Measurements from ENCODE around the gene EML4. TPM values are rescaled to one million over a fixed set of nuclear protein-coding genes. Genes with fewer than 3 reads are reported as not detected.

EML4 gene
- total and polyA plus RNA-seq, 10 donors, result 25.4 to 176 (median 88.2) TPM

GRCh38 chr2:42254186-42254895, 85.2 kb downstream of the EML4 start:
- H3K4me1 ChIP-seq, result peaks cover 16 to 89% (median 43%) of the 10 kb centered on the region in 6 donors
- intact Hi-C loops (cut with DNase I; ENCODE audit: low total_unique reads), result no loop called here
- 79 to 89% (median 86%) methylated on average over 8 of the region's 8 CpGs for WGBS, 5 donors
- H3K36me3 ChIP-seq, result peaks cover 0 to 38% (median 14%) of the 10 kb centered on the region in 6 donors
- H3K27ac ChIP-seq, result peak overlapping the region in 3 of 8 donors; percentile 13 to 33 (median 24)
- H3K9me3 ChIP-seq, result no peaks in the 10 kb centered on the region
- no peak overlapping the region for H3K4me3 ChIP-seq
- no peaks in the 10 kb centered on the region for H3K27me3 ChIP-seq (replicated peaks in 1 of 7)
- no peak for TF ChIP-seq POLR2A (IDR thresholded peaks at IDR 0.05)
- TF ChIP-seq POLR2AphosphoS5 (IDR thresholded peaks at IDR 0.05), result no peak
- no peak for TF ChIP-seq CTCF (IDR thresholded peaks at IDR 0.05 in 8 of 11, conservative IDR thresholded peaks at IDR 0.05 in 3 of 11)
- no peak for DNase-seq

GRCh38 chr2:42256505-42256904, 87.4 kb downstream of the EML4 start:
- 28 to 49% (median 38%) methylated on average over 2 of the region's 2 CpGs for WGBS, 5 donors
- Histone ChIP-seq H3K4me3 (no peak overlapping the region), H3K4me1 (peaks cover 6 to 67% (median 26%) of the 10 kb centered on the region in 6 donors), H3K27ac (peak overlapping the region in 6 of 8 donors; percentile 35 to 53 (median 50)), H3K9me3 (no peaks in the 10 kb centered on the region), H3K36me3 (peaks cover 0 to 51% (median 16%) of the 10 kb centered on the region in 6 donors), H3K27me3 (replicated peaks in 1 of 7) (no peaks in the 10 kb centered on the region)
- no peak for DNase-seq
- intact Hi-C loops (cut with DNase I; ENCODE audit: low total_unique reads), result no loop called here
- TF ChIP-seq CTCF (IDR thresholded peaks at IDR 0.05 in 8 of 11, conservative IDR thresholded peaks at IDR 0.05 in 3 of 11) (no peak), POLR2AphosphoS5 (IDR thresholded peaks at IDR 0.05) (no peak), POLR2A (IDR thresholded peaks at IDR 0.05) (no peak)

GRCh38 chr2:42261518-42262195, 92.5 kb downstream of the EML4 start:
- DNase-seq, result no peak
- peaks cover 0 to 93% (median 40%) of the 10 kb centered on the region in 6 donors for H3K36me3 ChIP-seq
- peaks cover 0 to 20% (median 6%) of the 10 kb centered on the region in 6 donors for H3K4me1 ChIP-seq
- intact Hi-C loops (cut with DNase I; ENCODE audit: low total_unique reads), result no loop called here
- no peaks in the 10 kb centered on the region for H3K27me3 ChIP-seq (replicated peaks in 1 of 7)
- no peak overlapping the region for H3K27ac ChIP-seq
- no peak overlapping the region for H3K4me3 ChIP-seq
- TF ChIP-seq CTCF (IDR thresholded peaks at IDR 0.05 in 8 of 11, conservative IDR thresholded peaks at IDR 0.05 in 3 of 11) (no peak), POLR2AphosphoS5 (IDR thresholded peaks at IDR 0.05) (no peak), POLR2A (IDR thresholded peaks at IDR 0.05) (no peak)
- no peaks in the 10 kb centered on the region for H3K9me3 ChIP-seq
- WGBS, 5 donors, result 92 to 97% (median 93%) methylated on average over 3 of the region's 3 CpGs

GRCh38 chr2:42266236-42266635, 97.1 kb downstream of the EML4 start:
- Histone ChIP-seq H3K27me3 (replicated peaks in 1 of 7) (no peaks in the 10 kb centered on the region), H3K27ac (no peak overlapping the region), H3K4me3 (no peak overlapping the region), H3K36me3 (peaks cover 0 to 98% (median 40%) of the 10 kb centered on the region in 6 donors), H3K4me1 (peaks cover 0 to 45% (median 6%) of the 10 kb centered on the region in 6 donors), H3K9me3 (no peaks in the 10 kb centered on the region)
- no peak for TF ChIP-seq POLR2AphosphoS5 (IDR thresholded peaks at IDR 0.05)
- no peak for TF ChIP-seq CTCF (IDR thresholded peaks at IDR 0.05 in 8 of 11, conservative IDR thresholded peaks at IDR 0.05 in 3 of 11)
- TF ChIP-seq POLR2A (IDR thresholded peaks at IDR 0.05), result no peak
- DNase-seq, result no peak
- intact Hi-C loops (cut with DNase I; ENCODE audit: low total_unique reads), result no loop called here
- 94 to 98% (median 97%) methylated on average over 4 of the region's 4 CpGs for WGBS, 5 donors

All from spleen (tissue), 11 donors.